RWPE2 (cell line): Measurements from ENCODE around the gene KRTAP12-3.

ENCODE experiments used
- ATAC-seq: fragments of 200-7000 bp; cut with Tn5 transposase; 3 replicates; pipeline ENCODE4 v1.9.1; 2021; ENCODE audit warnings: low read depth
- DNase-seq: peaks from one replicate; pipeline ENCODE4 v3.0.0-alpha.2; 2020; ENCODE audit warnings: low spot score
- H3K27ac ChIP-seq: fragments of 450-650 bp; 2 replicates; pipeline ENCODE4 v1.5.1; 2017; ENCODE audit warnings: mild to moderate bottlenecking; ENCODE audit not compliant: poor library complexity, severe bottlenecking
- H3K27me3 ChIP-seq: fragments of 250-450 bp; sonication (Bioruptor Pico); 2 replicates; pipeline ENCODE4 v1.5.1; 2021; ENCODE audit warnings: mild to moderate bottlenecking, moderate library complexity; ENCODE audit not compliant: insufficient read depth, poor library complexity, severe bottlenecking
- H3K36me3 ChIP-seq: fragments of 250-450 bp; sonication (Bioruptor Pico); 2 replicates; pipeline ENCODE4 v1.5.1; 2020; ENCODE audit warnings: low read depth, mild to moderate bottlenecking, moderate library complexity
- H3K4me1 ChIP-seq: fragments of 250-450 bp; sonication (Bioruptor Pico); 2 replicates; pipeline ENCODE4 v1.5.1; 2021; ENCODE audit warnings: mild to moderate bottlenecking, moderate library complexity; ENCODE audit not compliant: insufficient read depth, poor library complexity, severe bottlenecking
- H3K4me3 ChIP-seq: fragments of 250-450 bp; sonication (Bioruptor Pico); 2 replicates; pipeline ENCODE4 v1.5.1; 2021; ENCODE audit warnings: mild to moderate bottlenecking, moderate library complexity; ENCODE audit not compliant: severe bottlenecking
- H3K9me3 ChIP-seq: fragments of 250-450 bp; sonication (Bioruptor Pico); 2 replicates; pipeline ENCODE4 v1.5.1; 2021; ENCODE audit warnings: mild to moderate bottlenecking, moderate library complexity; ENCODE audit not compliant: severe bottlenecking
- TF ChIP-seq, protein P1 (sequence below): fragments of 450-650 bp; IDR thresholded peaks from one replicate; pipeline ENCODE4 v1.5.1; 2017; ENCODE audit warnings: mild to moderate bottlenecking, moderate library complexity; ENCODE audit not compliant: poor library complexity, severe bottlenecking

Gene KRTAP12-3

DNA sequence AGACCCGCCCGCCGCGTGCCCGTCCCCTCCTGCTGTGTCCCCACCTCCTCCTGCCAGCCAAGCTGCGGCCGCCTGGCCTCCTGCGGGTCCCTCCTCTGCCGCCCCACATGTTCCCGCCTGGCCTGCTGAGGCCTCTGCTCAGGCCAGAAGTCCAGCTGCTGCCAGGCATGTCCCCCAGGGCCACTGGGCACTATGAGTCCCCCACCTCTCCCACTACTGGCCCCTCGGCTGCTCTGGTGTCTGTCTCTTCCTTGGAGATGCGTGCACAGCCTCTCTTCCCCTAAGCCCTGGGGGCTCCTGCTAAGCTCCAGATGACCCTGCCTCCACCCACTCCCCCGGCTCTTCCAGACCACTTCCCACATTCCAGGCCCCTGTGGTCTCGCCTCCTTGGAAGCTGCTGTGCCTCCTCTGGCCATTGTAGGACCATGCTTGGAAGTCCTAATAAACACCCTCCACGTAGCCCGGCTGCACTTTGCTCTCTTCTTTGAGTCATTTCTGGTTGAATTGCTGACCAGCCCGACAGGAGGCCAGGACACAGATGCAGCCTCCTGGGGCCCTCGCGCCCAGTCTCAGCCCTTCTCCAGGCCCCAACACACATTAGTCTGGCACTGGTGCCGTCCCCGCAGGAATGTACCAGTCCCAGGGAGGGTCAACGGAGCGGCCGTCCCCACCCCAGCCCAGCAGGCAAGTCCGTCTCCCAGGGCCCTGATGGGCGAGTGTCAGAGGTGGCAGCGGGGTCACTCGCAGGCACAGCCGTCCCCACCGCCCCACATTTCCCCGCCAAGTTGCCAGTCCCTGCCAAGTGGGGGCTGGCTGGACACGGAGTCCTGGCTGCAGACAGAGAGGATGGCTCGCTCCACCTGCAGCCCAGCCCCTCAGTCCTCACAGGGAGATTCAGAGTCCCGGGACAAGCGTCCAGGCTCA is 40.3 kb downstream of the KRTAP12-3 start:
- H3K27ac ChIP-seq: no peak overlapping the region
- no peak for DNase-seq
- peaks cover 25% of the 10 kb centered on the region for H3K27me3 ChIP-seq
- TF ChIP-seq, protein P1, sequence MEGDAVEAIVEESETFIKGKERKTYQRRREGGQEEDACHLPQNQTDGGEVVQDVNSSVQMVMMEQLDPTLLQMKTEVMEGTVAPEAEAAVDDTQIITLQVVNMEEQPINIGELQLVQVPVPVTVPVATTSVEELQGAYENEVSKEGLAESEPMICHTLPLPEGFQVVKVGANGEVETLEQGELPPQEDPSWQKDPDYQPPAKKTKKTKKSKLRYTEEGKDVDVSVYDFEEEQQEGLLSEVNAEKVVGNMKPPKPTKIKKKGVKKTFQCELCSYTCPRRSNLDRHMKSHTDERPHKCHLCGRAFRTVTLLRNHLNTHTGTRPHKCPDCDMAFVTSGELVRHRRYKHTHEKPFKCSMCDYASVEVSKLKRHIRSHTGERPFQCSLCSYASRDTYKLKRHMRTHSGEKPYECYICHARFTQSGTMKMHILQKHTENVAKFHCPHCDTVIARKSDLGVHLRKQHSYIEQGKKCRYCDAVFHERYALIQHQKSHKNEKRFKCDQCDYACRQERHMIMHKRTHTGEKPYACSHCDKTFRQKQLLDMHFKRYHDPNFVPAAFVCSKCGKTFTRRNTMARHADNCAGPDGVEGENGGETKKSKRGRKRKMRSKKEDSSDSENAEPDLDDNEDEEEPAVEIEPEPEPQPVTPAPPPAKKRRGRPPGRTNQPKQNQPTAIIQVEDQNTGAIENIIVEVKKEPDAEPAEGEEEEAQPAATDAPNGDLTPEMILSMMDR: no peak
- peaks cover 3% of the 10 kb centered on the region for H3K9me3 ChIP-seq
- ATAC-seq: no peak
- H3K4me3 ChIP-seq: no peak overlapping the region
- H3K36me3 ChIP-seq: no peaks in the 10 kb centered on the region
- no peaks in the 10 kb centered on the region for H3K4me1 ChIP-seq

DNA sequence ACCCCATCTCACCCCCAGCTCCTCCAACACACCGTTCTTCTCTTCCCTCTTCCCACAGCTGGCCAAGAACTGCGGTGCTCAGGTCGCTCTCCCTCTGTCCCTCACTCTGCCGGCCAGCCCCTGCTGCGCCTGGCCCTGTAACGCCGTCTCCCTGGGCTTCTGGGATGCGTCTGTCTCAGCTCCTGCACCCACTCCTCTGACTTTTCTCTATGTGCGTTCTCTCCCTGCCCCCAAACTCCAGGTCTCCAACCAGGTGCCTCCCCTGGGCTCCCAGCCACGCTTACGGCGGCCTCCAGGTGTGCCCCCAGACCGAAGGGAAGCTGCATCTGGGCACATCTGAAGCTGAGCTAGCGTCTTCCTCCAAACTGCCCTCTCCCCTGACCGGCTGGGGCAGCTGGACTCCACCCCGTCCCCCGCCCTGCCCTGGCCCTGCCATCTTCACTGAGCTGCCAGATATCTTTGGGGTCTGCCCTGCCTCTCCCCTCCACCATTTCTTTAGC is 41.8 kb downstream of the KRTAP12-3 start:
- DNase-seq (no peak), ATAC-seq (0 out of 3 replicates have a peak, but pooled peaks have one; percentile 21)
- no peak overlapping the region for H3K27ac ChIP-seq
- H3K9me3 ChIP-seq: no peaks in the 10 kb centered on the region
- no peaks in the 10 kb centered on the region for H3K4me1 ChIP-seq
- no peaks in the 10 kb centered on the region for H3K36me3 ChIP-seq
- H3K27me3 ChIP-seq: peaks cover 25% of the 10 kb centered on the region
- TF ChIP-seq, protein P1: no peak
- H3K4me3 ChIP-seq: no peak overlapping the region

DNA sequence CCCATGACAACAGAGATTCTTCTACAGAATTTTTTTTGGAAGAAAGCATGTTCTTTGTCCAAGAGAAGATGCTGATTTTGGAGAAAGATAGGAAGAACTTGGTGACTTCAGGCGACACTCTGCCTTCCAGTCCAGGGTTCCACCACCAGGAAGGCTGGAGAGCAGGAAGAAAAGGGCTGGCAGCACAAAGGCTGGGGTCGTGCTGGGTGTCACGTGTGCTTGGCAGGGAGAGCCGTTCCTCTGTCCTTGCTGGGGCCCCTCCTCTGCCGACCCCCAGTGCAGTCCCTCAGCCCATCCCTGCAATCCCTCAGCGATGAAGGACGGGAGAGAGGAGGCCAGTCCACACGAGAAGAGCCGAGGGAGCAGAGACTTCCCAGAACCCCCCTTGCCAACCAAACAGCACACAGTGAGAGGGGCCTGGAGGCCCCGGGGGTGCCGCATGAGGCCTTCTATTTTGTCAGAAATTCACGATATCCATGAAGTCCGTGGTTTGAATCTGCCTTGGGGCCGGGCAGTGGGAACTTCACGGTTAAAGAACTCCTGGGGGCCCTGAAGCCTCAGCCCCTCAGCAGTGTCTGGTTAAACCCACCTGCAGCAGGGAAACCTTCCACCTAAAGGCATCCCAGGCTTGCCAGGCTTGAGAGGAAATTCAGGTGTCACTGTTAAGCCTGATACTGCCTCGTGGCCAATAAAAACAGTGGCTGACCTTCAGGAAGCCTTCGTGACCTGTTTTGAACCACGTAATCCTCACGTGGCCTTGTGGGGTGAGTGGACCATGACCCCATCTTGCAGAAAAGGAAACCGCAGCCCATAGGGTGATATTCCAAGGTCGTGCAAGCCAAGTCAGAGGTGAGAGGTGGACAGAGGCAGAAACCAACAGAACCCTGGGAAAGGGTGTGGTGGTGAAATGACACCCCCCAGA is 42.6 kb downstream of the KRTAP12-3 start:
- no peak for DNase-seq
- Histone ChIP-seq H3K27ac (no peak overlapping the region), H3K4me1 (no peaks in the 10 kb centered on the region), H3K4me3 (no peak overlapping the region), H3K9me3 (no peaks in the 10 kb centered on the region), H3K27me3 (peaks cover 25% of the 10 kb centered on the region), H3K36me3 (no peaks in the 10 kb centered on the region)
- no peak for ATAC-seq
- TF ChIP-seq, protein P1: no peak

DNA sequence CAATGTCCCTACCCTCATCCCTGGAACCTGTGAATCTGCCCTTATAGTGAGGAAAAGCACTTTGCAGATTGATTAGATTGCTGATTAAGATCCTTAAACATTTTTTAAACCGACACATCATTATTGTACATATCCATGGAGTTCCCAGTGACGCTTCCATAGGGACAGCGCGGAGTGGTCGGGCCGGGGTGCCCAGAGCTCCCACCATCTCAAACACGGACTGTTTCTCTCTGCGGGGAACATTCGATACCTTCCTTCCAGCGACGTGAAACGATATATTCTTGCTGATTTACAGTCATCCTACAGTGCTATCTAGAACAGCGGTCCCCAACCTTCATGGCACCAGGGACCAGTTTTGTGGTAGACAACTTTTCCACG is 43.3 kb downstream of the KRTAP12-3 start:
- Histone ChIP-seq H3K27me3 (peaks cover 28% of the 10 kb centered on the region), H3K9me3 (peaks cover 1% of the 10 kb centered on the region), H3K4me3 (no peak overlapping the region), H3K27ac (no peak overlapping the region), H3K36me3 (no peaks in the 10 kb centered on the region), H3K4me1 (no peaks in the 10 kb centered on the region)
- ATAC-seq (no peak), DNase-seq (no peak)
- TF ChIP-seq, protein P1: no peak
